Peyer's patch (tissue), 4 donors: ENCODE results near the gene EXOSC7.

Source experiments
- CTCF ChIP-seq, 6 experiments: fragments of 450-650 bp in 4 of 6; fragments of 200-600 bp in 2 of 6; sonication (generic) in 1 of 6; IDR thresholded peaks; one replicate each; pipeline ENCODE4 v1.5.1; 2017 to 2019; ENCODE audit warnings: antibody characterized with exemption in 6 of 6, mild to moderate bottlenecking in 3 of 6, moderate library complexity in 1 of 6
- POLR2A ChIP-seq, 2 donors: fragments of 450-650 bp; IDR thresholded peaks; one replicate each; pipeline ENCODE4 v1.5.1; 2017; ENCODE audit warnings: antibody characterized with exemption in 2 of 2, mild to moderate bottlenecking in 2 of 2, moderate library complexity in 2 of 2

GRCh38 chr3:45060165-45060892, 84.3 kb downstream of the EXOSC7 start:
- no peak for TF ChIP-seq CTCF (IDR thresholded peaks at IDR 0.05)
- TF ChIP-seq POLR2A (IDR thresholded peaks at IDR 0.05), result no peak
